Measurements from ENCODE around the gene GALNT10. TPM values are rescaled to one million over a fixed set of nuclear protein-coding genes. Genes with fewer than 3 reads are reported as not detected.

Gene GALNT10
- polyA plus RNA-seq, 2 of the 4 experiments (the other 2 are of a cell fraction), result 110 to 156 TPM

DNA sequence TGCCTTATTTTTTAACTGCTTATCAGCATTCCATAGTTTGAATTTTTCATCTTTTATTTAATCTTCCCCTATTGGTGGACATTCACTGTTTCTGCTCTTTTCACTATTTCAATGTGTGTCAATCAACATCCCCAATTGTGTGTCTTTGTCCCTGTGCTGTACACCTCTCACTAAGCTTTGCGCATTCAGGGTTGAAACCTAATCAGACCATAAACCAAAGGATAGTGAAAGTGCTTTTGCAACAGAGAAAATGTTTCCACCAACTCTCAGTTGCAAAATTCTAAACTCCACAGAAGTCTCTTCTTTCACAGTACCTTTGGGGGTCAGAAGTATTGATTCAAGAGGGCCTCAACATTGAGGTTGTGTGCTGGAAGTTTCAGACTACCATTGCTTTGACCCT is 128.2 kb downstream of the GALNT10 start:
- no peak for ATAC-seq
- POLR2A ChIA-PET, result no interaction called here
- 96% methylated on average over 1 of the region's 1 CpG for WGBS (ENCODE audit: missing lambda C conversion rate)

DNA sequence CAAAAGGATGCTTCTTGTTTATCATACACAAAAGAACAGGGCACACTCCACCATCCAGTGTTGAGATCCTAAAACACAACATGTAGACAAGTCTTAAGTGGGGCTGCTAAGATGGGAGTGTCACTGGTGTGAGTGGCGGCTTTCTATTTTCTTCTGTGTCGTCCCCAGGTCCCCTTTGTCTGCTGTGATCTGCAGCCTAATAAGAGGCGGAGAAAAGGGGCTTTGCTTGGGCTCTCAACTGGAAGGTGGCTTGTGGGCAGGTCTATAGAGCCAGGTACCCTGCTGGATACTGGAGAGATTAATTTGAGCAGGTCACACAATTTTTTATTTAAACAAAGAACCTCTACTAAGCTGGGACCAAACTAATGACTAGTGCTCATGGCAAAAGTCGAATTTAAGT is 129.2 kb downstream of the GALNT10 start:
- ChIA-PET CTCF (interaction anchor here (1.0 to 1.5 kb wide), 2 partner anchors 85 to 247 kb away, joined by 3 read pairs; no protein-coding TSS in a partner anchor), POLR2A (no interaction called here)
- 76% methylated on average over 4 of the region's 4 CpGs for WGBS (ENCODE audit: missing lambda C conversion rate)
- Histone ChIP-seq H3K4me1 (peaks cover 19% of the 10 kb centered on the region; the same call in 2 of the 3 replicates), H3K9me3 (no peaks in the 10 kb centered on the region), H3K4me3 (no peak overlapping the region), H3K27ac (peak overlapping the region in 1 of 2 experiments; percentile 41; a peak in 2 of 6 replicates), H3K4me2 (no peak overlapping the region)
- no peak for ATAC-seq
- no peak for FAIRE-seq
- no peak for DNase-seq (ENCODE audit: low read depth in 1 of 2, low spot score in 1 of 2)
- no peak for TF ChIP-seq EHF (CRISPR knock-in tag; IDR thresholded peaks at IDR 0.05)
- no peak for TF ChIP-seq CHD2 (IDR thresholded peaks at IDR 0.05; ENCODE audit: low read length, partially characterized antibody)
- TF ChIP-seq, protein P1, sequence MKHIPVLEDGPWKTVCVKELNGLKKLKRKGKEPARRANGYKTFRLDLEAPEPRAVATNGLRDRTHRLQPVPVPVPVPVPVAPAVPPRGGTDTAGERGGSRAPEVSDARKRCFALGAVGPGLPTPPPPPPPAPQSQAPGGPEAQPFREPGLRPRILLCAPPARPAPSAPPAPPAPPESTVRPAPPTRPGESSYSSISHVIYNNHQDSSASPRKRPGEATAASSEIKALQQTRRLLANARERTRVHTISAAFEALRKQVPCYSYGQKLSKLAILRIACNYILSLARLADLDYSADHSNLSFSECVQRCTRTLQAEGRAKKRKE (CRISPR knock-in tag; IDR thresholded peaks at IDR 0.05; ENCODE audit: low read depth), result no peak
- TF ChIP-seq FOSL2 (IDR thresholded peaks at IDR 0.05), result no peak
- TF ChIP-seq FOSL2 (CRISPR knock-in tag; IDR thresholded peaks at IDR 0.05), result no peak
- no peak for TF ChIP-seq CHD4 (IDR thresholded peaks at IDR 0.05; ENCODE audit: borderline replicate concordance)
- TF ChIP-seq KDM5A (IDR thresholded peaks at IDR 0.05), result no peak
- TF ChIP-seq, protein P2, sequence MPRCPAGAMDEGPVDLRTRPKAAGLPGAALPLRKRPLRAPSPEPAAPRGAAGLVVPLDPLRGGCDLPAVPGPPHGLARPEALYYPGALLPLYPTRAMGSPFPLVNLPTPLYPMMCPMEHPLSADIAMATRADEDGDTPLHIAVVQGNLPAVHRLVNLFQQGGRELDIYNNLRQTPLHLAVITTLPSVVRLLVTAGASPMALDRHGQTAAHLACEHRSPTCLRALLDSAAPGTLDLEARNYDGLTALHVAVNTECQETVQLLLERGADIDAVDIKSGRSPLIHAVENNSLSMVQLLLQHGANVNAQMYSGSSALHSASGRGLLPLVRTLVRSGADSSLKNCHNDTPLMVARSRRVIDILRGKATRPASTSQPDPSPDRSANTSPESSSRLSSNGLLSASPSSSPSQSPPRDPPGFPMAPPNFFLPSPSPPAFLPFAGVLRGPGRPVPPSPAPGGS (IDR thresholded peaks at IDR 0.05), result no peak
- no peak for TF ChIP-seq HEYL (CRISPR knock-in tag; IDR thresholded peaks at IDR 0.05)
- TF ChIP-seq, protein P3, sequence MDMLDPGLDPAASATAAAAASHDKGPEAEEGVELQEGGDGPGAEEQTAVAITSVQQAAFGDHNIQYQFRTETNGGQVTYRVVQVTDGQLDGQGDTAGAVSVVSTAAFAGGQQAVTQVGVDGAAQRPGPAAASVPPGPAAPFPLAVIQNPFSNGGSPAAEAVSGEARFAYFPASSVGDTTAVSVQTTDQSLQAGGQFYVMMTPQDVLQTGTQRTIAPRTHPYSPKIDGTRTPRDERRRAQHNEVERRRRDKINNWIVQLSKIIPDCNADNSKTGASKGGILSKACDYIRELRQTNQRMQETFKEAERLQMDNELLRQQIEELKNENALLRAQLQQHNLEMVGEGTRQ (IDR thresholded peaks at IDR 0.05), result no peak
- no peak for TF ChIP-seq FOXS1 (CRISPR knock-in tag; IDR thresholded peaks at IDR 0.05)
- no peak for TF ChIP-seq SREBF2 (IDR thresholded peaks at IDR 0.05)
- no peak for TF ChIP-seq HOXA7 (CRISPR knock-in tag; IDR thresholded peaks at IDR 0.05)
- TF ChIP-seq KDM1A (IDR thresholded peaks at IDR 0.05; ENCODE audit: low read depth), result no peak
- TF ChIP-seq EP300 (IDR thresholded peaks at IDR 0.05), result no peak

More for the DNA sequence above, 128.2 kb downstream of the GALNT10 start:
- no peak for TF ChIP-seq EP300 (IDR thresholded peaks at IDR 0.05)
- TF ChIP-seq HDAC2 (IDR thresholded peaks at IDR 0.05), result no peak
- TF ChIP-seq POLR2AphosphoS2 (conservative IDR thresholded peaks at IDR 0.05; ENCODE audit: low read length), result no peak
- TF ChIP-seq PHF8 (IDR thresholded peaks at IDR 0.05; ENCODE audit: borderline replicate concordance, low read depth), result no peak
- TF ChIP-seq, protein P4, sequence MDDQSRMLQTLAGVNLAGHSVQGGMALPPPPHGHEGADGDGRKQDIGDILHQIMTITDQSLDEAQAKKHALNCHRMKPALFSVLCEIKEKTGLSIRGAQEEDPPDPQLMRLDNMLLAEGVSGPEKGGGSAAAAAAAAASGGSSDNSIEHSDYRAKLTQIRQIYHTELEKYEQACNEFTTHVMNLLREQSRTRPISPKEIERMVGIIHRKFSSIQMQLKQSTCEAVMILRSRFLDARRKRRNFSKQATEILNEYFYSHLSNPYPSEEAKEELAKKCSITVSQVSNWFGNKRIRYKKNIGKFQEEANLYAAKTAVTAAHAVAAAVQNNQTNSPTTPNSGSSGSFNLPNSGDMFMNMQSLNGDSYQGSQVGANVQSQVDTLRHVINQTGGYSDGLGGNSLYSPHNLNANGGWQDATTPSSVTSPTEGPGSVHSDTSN (IDR thresholded peaks at IDR 0.05), result no peak
- no peak for TF ChIP-seq MYC (IDR thresholded peaks at IDR 0.05; ENCODE audit: borderline replicate concordance, low read length)
- TF ChIP-seq TP53 (CRISPR knock-in tag; IDR thresholded peaks at IDR 0.05), result no peak
- TF ChIP-seq KDM5A (IDR thresholded peaks at IDR 0.05), result no peak
- TF ChIP-seq, protein P1 (CRISPR knock-in tag; IDR thresholded peaks at IDR 0.05; ENCODE audit: low read depth), result no peak
- TF ChIP-seq, protein P5, sequence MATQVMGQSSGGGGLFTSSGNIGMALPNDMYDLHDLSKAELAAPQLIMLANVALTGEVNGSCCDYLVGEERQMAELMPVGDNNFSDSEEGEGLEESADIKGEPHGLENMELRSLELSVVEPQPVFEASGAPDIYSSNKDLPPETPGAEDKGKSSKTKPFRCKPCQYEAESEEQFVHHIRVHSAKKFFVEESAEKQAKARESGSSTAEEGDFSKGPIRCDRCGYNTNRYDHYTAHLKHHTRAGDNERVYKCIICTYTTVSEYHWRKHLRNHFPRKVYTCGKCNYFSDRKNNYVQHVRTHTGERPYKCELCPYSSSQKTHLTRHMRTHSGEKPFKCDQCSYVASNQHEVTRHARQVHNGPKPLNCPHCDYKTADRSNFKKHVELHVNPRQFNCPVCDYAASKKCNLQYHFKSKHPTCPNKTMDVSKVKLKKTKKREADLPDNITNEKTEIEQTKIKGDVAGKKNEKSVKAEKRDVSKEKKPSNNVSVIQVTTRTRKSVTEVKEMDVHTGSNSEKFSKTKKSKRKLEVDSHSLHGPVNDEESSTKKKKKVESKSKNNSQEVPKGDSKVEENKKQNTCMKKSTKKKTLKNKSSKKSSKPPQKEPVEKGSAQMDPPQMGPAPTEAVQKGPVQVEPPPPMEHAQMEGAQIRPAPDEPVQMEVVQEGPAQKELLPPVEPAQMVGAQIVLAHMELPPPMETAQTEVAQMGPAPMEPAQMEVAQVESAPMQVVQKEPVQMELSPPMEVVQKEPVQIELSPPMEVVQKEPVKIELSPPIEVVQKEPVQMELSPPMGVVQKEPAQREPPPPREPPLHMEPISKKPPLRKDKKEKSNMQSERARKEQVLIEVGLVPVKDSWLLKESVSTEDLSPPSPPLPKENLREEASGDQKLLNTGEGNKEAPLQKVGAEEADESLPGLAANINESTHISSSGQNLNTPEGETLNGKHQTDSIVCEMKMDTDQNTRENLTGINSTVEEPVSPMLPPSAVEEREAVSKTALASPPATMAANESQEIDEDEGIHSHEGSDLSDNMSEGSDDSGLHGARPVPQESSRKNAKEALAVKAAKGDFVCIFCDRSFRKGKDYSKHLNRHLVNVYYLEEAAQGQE (IDR thresholded peaks at IDR 0.05), result no peak
- TF ChIP-seq NPAS2 (CRISPR knock-in tag; IDR thresholded peaks at IDR 0.05; ENCODE audit: borderline replicate concordance), result no peak
- TF ChIP-seq RAD21 (conservative IDR thresholded peaks at IDR 0.05 in 1 of 2, IDR thresholded peaks at IDR 0.05 in 1 of 2), result no peak
- TF ChIP-seq POLR2A (IDR thresholded peaks at IDR 0.05; ENCODE audit: low read length), result no peak
- TF ChIP-seq HEYL (CRISPR knock-in tag; IDR thresholded peaks at IDR 0.05), result no peak
- TF ChIP-seq, protein P6, sequence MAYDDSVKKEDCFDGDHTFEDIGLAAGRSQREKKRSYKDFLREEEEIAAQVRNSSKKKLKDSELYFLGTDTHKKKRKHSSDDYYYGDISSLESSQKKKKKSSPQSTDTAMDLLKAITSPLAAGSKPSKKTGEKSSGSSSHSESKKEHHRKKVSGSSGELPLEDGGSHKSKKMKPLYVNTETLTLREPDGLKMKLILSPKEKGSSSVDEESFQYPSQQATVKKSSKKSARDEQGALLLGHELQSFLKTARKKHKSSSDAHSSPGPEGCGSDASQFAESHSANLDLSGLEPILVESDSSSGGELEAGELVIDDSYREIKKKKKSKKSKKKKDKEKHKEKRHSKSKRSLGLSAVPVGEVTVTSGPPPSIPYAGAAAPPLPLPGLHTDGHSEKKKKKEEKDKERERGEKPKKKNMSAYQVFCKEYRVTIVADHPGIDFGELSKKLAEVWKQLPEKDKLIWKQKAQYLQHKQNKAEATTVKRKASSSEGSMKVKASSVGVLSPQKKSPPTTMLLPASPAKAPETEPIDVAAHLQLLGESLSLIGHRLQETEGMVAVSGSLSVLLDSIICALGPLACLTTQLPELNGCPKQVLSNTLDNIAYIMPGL (CRISPR knock-in tag; IDR thresholded peaks at IDR 0.05; ENCODE audit: borderline replicate concordance), result no peak
- TF ChIP-seq KDM1A (IDR thresholded peaks at IDR 0.05; ENCODE audit: low read depth), result no peak
- TF ChIP-seq SMC3 (IDR thresholded peaks at IDR 0.05), result no peak
- H3K4me2 ChIP-seq, result no peak overlapping the region
- H3K4me3 ChIP-seq, result no peak overlapping the region
- CTCF ChIA-PET, result interaction anchor here (0.7 to 1.4 kb wide), 3 partner anchors 12 to 154 kb away, joined by 3 to 4 read pairs (median 4); no protein-coding TSS in a partner anchor
- peak overlapping the region in 1 of 2 experiments; percentile 22; a peak in 1 of 6 replicates for H3K27ac ChIP-seq
- no peaks in the 10 kb centered on the region for H3K9me3 ChIP-seq
- DNase-seq (ENCODE audit: low read depth in 1 of 2, low spot score in 1 of 2), result no peak
- FAIRE-seq, result peak; percentile 32
- H3K4me1 ChIP-seq, result peaks cover 21% of the 10 kb centered on the region
